NCI-H1105 treated with DMSO at 0.1 percent for 48 hours (cell line): ENCODE data around the gene ERBB4.
"Not testable (repeated sequence)": the region's sequence is repeated elsewhere in the genome, so short reads cannot be mapped to it uniquely, and the experiment has no call there.

ENCODE experiments used
- DNase-seq: peaks from one replicate; lab custom pipeline; 2025; lab: John Stamatoyannopoulos, UW

ERBB4 gene

DNA sequence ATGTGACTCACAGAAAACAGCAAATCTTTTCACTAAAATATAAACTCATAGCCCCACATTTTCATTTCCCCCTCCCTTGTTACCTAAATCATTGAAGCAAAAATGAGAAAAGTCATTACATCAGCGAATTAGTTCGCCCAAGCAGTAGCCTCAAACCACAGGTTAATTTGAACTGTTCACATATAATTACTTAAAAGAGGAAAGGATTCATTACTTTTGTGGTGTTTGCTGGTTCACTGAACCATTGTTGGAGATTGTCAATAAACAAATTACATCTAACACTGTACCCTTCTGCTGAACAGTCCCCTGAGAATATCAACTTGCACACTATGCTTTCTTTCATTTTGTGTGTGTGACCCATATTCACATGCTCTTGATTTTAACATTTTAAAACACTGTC lies 238.7 kb downstream of the ERBB4 start:
- peak; percentile 9 for DNase-seq

DNA sequence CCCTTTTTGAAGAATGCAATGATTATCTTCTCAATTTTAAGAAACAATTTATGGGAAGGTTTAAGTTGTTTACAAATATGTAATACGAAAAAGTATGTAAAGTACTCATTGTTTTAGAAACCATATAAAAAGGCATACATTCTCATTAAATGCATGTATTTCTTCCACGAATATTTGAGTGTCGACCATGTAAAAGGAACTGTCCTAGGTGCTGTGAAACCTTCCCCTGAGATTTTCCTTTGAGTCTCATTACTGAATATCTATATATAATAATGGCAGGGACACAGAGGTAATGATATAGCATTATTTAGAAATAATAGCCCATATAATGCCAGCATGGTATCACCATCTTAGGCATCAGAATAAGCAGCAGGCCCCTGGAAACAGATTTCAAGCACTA lies 239.3 kb downstream of the ERBB4 start:
- no peak for DNase-seq

DNA sequence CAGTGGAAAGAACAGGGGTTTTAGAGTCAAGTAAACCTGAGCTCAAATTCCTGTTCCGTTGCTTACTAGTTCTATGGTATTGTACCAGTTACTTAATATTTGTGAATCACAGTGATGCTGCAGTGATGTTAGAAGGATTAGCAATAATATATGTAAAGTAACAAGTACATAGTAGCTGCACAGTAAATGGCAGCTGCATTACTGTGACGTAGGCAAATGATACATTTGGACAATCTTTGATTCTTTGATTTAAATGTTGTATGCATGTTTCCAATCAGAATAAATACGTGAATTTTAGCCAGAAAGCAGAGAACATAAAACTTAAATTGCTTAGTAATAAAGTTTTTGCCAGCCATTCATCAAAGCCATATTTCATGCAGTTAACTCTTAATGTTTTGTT lies 243.0 kb downstream of the ERBB4 start:
- DNase-seq, result no peak

DNA sequence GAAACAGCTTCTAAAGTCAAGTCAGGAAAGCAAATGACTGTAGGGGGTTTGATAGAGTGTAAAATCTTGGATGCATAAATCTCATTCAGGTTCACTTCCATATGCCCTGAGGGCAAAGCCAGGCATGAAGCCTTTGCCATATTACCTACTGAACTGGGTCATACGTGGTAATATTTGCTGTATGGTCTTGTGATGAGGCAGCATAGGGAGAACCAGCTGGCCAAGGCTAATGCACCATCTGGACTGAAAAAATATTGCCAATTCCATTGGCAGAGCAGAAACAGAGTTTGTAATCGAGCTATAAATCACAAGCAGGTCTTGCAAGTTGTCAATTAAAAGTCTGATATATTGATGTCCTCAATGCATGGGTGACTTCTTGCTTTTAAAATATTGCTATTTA lies 243.8 kb downstream of the ERBB4 start:
- DNase-seq, result peak; percentile 4

DNA sequence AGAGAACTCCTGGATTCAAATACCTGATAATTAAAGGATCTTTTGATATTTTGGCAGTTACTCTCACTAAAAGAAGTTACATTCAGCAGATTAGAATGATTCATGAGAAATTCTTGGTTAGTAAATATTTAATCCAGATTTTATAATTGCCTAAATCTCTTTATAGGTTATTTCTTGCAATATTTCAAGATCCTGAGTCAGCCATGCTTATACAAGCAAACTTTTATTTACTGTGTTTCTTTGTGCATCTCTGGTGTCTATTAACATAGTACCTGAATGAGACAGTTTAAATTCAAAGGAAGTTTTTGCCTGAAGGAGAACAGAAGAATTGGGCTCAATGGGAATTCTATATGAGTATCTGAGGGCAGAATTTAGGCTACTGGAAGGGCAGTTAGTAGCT lies 249.3 kb downstream of the ERBB4 start:
- DNase-seq, result no peak

DNA sequence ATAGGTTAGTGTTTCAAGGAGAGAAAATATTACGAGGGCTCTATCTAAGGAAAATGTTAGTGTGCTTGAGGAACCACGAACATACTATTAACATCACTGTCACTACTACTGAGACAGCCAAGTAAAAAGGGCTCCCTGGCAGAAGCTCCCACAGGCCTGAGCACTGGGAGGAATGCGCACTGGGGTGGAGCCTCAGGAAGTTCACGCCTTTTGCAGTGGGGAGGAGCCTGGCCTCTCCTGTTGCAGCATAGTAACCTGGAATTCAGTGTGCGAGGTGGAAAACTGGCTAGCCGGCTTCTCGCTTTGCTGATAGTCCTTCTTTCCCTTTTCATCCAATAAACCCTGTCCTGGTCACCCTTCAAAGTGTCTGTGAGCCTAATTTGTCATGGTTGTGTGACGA lies 250.3 kb downstream of the ERBB4 start:
- DNase-seq, result no peak

DNA sequence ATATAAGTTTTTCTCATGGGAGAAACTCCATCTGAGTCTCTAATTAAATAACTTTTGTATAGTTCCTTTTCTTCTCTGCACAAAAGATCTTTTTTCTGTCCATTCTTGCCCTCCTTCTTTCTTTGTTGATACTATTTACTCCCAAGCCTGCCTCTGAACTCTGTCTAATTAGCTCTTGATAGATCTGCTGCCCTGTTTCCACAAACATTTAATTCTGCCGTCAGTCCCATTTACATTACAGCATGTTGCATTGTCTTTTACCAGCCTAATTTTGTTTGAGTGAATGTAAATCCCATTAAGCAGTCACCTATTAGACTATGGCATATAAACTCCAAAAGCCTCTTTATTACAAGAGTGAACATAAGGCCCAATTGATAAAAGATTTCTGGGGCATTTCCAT lies 254.4 kb downstream of the ERBB4 start:
- peak; percentile 89 for DNase-seq

DNA sequence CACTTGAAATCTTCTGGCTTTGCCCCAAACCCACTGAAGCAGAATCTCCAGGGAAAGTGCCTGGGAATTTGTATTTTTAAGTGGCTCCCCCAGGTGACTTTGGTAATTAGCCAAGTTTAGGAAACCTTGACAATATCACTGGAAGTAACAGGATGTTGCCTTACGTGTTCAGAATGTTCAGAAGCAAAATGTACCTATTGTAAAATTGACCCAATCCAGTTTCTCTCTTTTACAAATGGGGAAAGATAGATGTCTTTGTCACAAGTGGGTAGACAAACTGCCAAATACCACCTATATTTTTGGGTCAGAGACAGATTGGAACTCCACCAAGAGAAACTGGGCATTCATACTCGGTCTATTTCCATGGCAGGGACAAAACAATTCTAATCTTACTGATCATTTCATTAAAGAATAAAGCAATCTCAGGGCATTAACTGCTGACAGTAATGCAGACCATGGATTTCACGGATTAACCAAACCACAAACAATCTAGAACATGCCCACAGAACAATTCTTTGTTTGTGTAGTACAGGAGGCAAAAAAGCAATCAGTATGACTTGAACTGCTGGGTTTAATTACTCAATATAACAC lies 255.8 kb downstream of the ERBB4 start:
- DNase-seq, result peak; percentile 91

DNA sequence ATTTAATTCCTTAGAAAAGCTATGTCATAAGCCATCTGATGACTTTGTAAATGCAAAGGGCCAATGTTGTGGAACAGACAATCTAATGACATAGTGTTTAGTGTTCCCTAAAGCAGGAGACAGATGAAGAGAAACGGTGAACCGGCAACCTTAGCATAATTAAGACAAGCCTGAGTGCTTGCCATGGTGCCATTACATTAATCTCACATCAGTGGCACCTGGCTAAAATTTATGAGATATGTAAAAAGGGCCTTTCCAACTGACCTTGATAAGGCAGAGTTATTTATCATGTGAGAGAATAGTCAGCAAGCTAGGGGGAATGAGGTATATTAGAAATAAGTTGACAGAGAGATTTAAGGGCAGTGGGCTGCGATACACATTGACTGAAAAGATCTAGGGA lies 261.8 kb downstream of the ERBB4 start:
- no peak for DNase-seq

DNA sequence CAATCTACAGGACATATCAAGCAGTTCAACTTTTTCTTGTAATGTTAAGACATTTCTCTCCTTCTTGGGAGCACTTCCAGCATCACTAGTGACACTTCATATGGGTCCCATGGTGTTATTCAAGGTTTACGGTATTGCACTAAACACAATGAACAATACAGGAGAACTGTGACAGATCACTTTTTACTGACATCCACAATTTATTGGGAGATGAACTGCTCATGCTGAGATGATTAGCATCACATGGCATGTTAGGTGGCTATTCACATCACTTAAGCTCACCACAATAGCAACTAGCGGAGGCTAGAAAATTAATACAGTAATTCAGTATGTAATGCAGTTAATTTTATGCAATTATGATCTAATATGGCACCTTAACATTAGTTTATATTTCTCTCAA lies 264.4 kb downstream of the ERBB4 start:
- no peak for DNase-seq

DNA sequence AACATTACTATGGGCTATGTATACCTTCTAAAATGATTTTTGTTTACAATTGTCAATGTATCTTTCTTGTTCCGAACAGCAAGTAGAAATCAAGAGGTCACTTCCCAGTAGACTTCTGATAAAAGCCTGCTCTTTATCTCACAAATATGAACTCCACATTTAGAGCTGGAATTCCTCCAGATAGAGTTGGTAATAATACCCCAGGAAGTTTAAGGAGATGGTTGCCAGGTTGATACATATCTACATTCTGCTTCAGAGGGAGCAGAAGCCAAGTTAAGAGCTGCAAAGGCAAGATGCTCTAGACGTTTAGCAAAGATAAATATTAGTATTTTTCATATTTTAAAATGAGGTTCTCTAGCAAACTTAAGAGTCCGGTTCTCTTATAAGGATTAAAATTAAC lies 267.0 kb downstream of the ERBB4 start:
- DNase-seq, result no peak

DNA sequence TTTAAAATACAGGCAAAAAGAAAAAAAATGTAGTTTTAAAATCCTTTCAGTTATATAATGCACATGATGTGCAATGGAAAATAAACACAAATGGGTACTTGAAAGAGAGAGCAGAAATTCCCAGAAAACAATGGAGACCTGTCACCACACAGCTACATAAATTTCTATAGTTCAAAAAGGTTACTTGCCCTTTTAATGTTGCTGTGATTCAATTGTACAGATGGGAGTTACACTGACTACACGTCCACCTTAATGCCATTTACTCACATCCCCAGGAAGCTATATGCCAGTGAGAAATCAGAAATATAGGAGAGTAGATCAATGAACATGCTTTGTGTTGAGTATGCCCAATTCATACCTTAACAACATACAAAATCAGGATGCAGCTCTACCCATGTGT lies 269.6 kb downstream of the ERBB4 start:
- no peak for DNase-seq

DNA sequence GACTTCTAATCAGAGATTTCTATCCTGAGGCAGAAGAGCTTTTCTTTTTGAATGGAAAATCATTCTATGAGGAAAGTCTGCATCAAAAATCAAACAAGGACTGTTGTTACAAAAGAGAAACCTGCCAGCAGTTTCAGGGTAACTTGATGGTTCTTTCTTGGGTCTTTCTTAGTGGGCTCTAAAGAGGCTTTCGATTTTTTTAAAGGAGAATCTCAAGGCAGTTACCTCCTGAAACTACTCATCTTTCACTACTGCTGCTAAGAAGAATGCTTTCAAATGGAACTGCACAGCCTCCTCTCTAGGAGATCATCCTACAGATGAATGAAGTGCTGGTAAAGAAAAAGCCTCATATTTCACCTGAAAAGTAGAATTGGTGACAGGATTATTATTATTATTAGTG lies 272.3 kb downstream of the ERBB4 start:
- DNase-seq, result no peak

DNA sequence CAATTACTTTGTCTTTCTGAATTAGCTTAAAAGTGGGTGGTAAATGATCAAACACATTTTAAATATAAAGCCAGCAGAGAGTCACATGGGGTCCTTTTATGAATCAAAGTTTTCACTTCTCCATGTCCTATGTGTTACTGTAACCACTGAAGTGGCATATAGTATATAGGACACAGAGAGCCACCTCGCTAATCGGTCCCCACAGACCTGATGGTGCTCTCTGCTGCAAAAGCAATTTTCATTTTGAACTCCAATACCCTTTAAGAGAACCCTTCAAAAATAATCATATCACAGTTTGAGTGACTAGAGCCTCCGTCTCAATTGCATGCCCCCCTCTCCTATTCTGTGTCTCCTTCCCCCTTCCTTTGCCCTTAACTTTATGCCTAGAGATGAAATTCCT lies 272.8 kb downstream of the ERBB4 start:
- DNase-seq, result no peak

DNA sequence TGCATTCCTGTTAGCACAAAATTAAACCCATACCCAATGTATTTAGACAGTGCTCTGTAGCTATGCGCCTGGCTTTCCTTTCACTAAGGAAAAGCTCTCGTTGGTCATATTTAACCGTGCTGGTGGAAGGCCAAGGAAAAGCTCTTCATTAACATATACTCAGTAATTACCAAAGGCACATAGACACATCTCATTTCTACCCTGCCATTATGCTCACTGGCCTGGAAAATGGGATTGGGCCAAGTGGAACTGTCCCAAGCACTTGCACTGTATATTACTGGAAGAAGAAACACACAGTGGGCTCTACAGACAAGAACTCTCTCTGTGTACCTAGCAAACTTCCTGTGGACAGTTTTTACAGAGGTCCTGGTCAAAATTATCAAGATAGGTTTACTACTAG lies 274.4 kb downstream of the ERBB4 start:
- DNase-seq, result no peak

DNA sequence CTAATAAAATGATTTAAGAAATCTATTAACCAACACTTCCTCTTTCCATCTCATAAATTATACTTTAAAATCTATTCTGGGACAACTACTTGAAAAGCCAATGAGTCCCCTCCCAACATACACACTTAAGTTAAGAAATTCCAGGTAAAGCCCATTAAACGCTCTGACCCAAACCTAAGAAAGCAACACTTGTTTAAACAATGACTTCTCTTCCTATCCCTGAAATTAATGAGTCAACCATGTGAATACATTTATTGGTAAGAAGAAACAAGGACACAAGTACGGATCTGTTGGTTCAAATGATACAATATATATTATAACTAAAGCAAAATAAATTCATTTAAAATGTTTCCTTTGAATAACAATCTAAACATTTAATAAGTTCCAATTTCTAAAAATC lies 279.4 kb downstream of the ERBB4 start:
- DNase-seq, result no peak

DNA sequence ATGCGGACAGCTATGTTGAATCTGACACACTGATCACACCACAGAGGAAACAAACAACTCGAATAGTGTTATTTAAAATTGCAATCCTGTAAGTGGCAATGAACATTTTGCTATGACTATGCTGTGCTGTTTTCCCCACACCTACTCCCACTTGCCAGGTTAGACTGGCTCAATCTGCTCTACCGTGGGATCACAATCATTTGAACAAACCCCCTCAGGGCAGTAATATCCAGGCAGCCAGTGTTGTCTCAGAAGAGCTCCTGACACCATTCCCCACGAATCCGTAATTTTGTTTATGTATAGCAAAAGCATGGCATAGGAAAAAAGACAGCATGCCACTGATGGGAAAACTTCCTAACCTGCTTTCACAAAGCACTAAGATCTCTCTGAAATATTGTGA lies 284.3 kb downstream of the ERBB4 start:
- DNase-seq, result no peak

DNA sequence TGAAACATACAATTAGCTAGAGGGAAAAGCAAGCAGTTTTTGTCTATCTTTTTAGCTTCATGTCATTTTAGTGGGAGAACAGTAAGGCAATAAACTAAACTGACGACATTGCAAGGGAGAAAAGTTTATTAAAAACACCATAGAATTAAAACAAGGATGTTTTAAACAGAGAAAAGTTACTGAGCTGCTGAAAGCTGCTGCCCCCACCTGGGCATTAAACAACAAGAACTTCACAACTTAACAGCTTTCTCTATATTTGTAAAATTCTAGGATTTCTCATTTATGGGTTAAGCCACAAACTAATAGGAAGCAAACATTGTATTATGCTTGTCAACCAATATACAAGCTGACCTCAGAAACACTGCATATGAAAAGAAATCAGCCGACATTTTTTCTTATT lies 289.2 kb downstream of the ERBB4 start:
- DNase-seq, result peak; percentile 12

DNA sequence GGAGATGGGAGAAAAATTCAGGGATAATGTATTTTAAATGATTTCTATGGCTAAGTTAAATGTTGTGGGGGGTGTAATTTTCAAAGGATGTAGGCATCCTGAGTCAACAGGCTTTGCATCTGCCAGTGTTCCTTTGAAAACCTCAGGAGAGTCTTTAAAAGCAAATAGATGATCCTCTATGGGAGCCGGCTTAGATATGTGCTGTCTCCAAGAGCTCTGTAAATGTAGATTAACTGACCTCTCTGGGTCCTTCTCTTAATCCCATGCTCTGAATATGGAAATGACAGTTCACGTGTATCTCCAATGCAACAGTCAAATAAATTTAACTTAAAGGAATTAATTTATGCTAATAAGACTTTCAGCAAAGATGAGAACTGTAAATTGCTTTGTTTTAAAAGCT lies 292.7 kb downstream of the ERBB4 start:
- DNase-seq, result no peak

DNA sequence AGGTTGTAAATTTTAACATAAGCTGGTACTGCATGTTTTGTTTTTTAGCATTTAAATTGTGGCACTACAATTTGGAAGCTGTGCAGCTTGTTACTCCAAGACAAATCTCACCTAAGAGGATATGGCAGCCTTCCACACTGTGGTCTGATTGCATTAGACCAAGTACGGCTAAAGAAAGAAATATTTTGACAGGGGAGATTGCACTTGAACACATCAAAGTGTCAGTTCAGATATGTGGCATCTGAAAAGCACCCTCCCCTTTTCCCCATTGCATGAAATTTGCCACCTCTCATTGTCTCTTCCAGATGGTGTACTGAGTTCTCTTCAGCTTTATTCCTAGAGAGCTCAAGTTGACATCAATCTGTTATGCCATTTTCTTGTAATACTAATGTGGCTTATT lies 295.9 kb downstream of the ERBB4 start:
- DNase-seq, result no peak

DNA sequence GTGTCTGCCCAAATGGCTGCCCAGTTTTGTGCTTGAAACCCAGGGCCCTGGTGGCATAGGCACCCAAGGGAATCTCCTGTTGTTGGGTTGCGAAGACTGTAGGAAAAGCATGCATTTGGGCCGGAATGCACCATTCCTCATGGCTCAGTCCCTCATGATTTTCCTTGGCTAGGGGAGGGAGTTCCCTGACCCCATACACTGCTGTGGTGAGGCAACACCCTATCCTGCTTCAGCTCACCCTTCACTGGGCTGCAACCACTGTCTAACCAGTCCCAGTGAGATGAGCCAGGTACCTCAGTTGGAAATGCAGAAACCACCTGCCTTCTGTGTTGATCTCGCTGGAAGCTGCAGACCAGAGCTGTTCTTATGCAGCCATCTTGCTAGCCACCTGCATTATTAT lies 300.4 kb downstream of the ERBB4 start:
- not testable (repeated sequence) for DNase-seq

DNA sequence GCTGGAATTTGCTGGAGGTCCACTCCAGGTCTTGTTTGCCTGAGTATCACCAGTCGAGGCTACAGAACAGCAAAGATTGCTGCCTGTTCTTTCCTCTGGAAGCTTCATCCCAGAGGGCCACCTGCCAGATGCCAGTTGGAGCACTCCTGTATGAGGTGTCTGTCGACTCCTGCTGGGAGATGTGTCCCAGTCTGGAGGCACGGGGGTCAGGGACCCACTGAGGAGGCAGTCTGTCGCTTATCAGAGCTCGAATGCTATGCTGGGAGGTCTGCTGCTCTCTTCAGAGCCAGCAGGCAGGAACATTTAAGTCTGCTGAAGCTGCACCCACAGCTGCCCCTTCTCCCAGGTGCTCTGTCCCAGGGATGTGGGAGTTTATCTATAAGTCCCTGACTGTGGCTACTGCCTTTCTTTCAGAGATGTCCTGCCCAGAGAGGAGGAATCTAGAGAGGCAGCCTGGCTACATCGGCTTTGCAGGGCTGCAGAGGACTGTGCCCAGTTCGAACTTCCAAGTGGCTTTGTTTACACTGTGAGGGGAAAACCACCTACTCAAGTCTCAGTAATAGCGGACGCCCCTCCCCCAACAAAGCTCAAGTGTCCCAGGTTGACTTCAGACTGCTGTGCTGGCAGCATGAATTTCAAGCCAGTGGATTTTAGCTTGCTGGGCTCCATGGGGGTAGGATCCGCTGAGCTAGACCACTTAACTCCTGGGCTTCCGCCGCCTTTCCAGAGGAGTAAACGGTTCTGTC lies 301.1 kb downstream of the ERBB4 start:
- DNase-seq, result no peak

DNA sequence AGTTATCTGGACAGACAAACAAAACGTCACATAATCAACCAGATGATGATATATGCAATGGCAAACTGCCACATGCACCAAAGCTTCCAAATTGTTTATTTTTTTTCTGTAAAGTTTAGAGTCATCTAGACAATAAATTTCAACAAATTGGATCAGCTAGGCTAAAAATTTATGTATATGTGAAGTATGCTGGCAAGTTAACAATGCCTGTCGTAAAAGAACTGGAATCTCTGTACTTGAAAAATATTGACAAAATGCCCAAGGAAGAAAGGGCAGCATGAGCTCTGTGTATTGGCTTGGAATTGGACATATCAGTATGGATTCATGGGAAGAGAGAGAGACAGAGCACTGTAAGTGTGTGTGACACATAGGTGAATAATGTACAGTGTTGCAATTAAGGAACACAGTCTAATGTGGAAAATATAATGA lies 309.8 kb downstream of the ERBB4 start:
- DNase-seq, result no peak

DNA sequence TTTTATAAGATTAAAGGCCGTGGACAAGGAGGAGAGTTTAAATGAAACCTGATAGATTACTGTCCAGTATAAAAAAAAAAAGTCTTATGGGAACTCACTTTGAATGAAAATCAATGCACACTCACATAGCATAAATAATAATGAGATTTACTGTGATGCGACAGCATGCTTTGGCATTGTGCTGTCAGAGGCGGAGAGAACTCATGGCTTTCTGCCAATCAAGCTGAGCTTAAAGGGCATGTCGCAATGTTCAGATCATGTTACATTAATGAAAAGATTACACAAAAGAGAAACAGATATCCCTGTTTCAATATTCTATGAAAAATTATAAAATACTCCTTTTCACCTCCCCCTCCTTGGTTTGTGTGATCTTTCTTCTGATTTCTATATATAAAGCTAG lies 310.8 kb downstream of the ERBB4 start:
- peak; percentile 88 for DNase-seq
